GM23338 (cell line): Measurements from ENCODE around the gene TMEM43. TPM values are rescaled to one million over a fixed set of nuclear protein-coding genes. Genes with fewer than 3 reads are reported as not detected.

Source experiments
- ATAC-seq: fragments of 200-7000 bp; cut with Tn5 transposase; 3 replicates; pipeline ENCODE4 v1.9.1; 2020
- DNase-seq: peaks from one replicate; pipeline ENCODE4 v3.0.0-alpha.2; 2015; ENCODE audit warnings: low spot score
- H2AFZ ChIP-seq: fragments of 200-600 bp; sonication (generic); 2 replicates; pipeline ENCODE4 v1.8.0; 2016; ENCODE audit warnings: antibody characterized with exemption, mild to moderate bottlenecking, moderate library complexity
- H3F3A ChIP-seq: fragments of 200-600 bp; sonication (generic); replicated peaks from 2 replicates; pipeline ENCODE4 v1.8.0; 2017; ENCODE audit warnings: antibody characterized with exemption, mixed run types, low read depth
- H3K27ac ChIP-seq: fragments of 200-600 bp; sonication (generic); 2 replicates; pipeline ENCODE4 v1.6.1; 2016; ENCODE audit warnings: low read depth
- H3K27me3 ChIP-seq: fragments of 200-600 bp; sonication (generic); 2 replicates; pipeline ENCODE4 v1.8.0; 2016; ENCODE audit warnings: mild to moderate bottlenecking, mixed run types, moderate library complexity; ENCODE audit not compliant: insufficient read depth
- H3K36me3 ChIP-seq: fragments of 200-600 bp; sonication (generic); 2 replicates; pipeline ENCODE4 v1.8.0; 2016; ENCODE audit warnings: mild to moderate bottlenecking; ENCODE audit not compliant: insufficient read depth
- H3K4me1 ChIP-seq: fragments of 200-600 bp; sonication (generic); 2 replicates; pipeline ENCODE4 v1.8.0; 2016; ENCODE audit warnings: mild to moderate bottlenecking, moderate library complexity; ENCODE audit not compliant: insufficient read depth
- H3K4me2 ChIP-seq: fragments of 200-600 bp; sonication (generic); 2 replicates; pipeline ENCODE4 v1.7.1; 2017; ENCODE audit warnings: mixed run types
- H3K4me3 ChIP-seq: fragments of 200-600 bp; sonication (generic); 2 replicates; pipeline ENCODE4 v1.6.1; 2016; ENCODE audit warnings: mixed run types
- H3K79me2 ChIP-seq: fragments of 200-600 bp; sonication (generic); replicated peaks from 2 replicates; pipeline ENCODE4 v1.8.0; 2017; ENCODE audit warnings: mild to moderate bottlenecking; ENCODE audit not compliant: insufficient read depth
- H3K9me2 ChIP-seq: fragments of 200-600 bp; sonication (generic); 2 replicates; pipeline ENCODE4 v1.8.0; 2017; ENCODE audit not compliant: insufficient read depth
- H4K20me1 ChIP-seq: fragments of 200-600 bp; sonication (generic); replicated peaks from 2 replicates; pipeline ENCODE4 v1.8.0; 2017; ENCODE audit warnings: mild to moderate bottlenecking; ENCODE audit not compliant: insufficient read depth
- H3K27ac Mint-ChIP-seq: 2 replicates; pipeline ENCODE4 v1.8.0; 2020; ENCODE audit warnings: inconsistent platforms, mild to moderate bottlenecking, moderate library complexity, mixed read lengths
- H3K27me3 Mint-ChIP-seq: 3 replicates; pipeline ENCODE4 v1.8.0; 2022; ENCODE audit warnings: low read depth, mild to moderate bottlenecking, moderate library complexity, mixed read lengths, inconsistent platforms; ENCODE audit not compliant: insufficient read depth, poor library complexity
- H3K36me3 Mint-ChIP-seq: 3 replicates; pipeline ENCODE4 v1.8.0; 2021; ENCODE audit warnings: low read depth, mild to moderate bottlenecking, inconsistent platforms, moderate library complexity, mixed read lengths
- H3K4me1 Mint-ChIP-seq: 3 replicates; pipeline ENCODE4 v1.8.0; 2020; ENCODE audit warnings: mild to moderate bottlenecking, inconsistent platforms, mixed read lengths
- H3K4me3 Mint-ChIP-seq: 3 replicates; pipeline ENCODE4 v1.8.0; 2021; ENCODE audit warnings: moderate library complexity, mild to moderate bottlenecking, inconsistent platforms, mixed read lengths
- H3K9me3 Mint-ChIP-seq: 3 replicates; pipeline ENCODE4 v1.8.0; 2020; ENCODE audit warnings: moderate library complexity, mild to moderate bottlenecking, inconsistent platforms, mixed read lengths
- CREB1 ChIP-seq: fragments of 250-450 bp; sonication (Bioruptor Pico); IDR thresholded peaks from 2 replicates; pipeline ENCODE4 v1.5.0; 2020; ENCODE audit warnings: low read depth, mild to moderate bottlenecking, moderate library complexity
- JUNB ChIP-seq: IDR thresholded peaks from one replicate; pipeline ENCODE4 v1.6.1; 2016; ENCODE audit warnings: antibody characterized with exemption; ENCODE audit not compliant: unreplicated experiment
- POLR2AphosphoS5 ChIP-seq: IDR thresholded peaks from 2 replicates; pipeline ENCODE4 v1.6.1; 2016; ENCODE audit warnings: antibody characterized with exemption, low read depth
- ZNF114 ChIP-seq: fragments of 250-450 bp; sonication (Bioruptor Pico); IDR thresholded peaks from 2 replicates; pipeline ENCODE4 v1.5.0; 2020; ENCODE audit warnings: mild to moderate bottlenecking, moderate library complexity
- ZNF331 ChIP-seq: fragments of 250-450 bp; sonication (Bioruptor Pico); IDR thresholded peaks from 2 replicates; pipeline ENCODE4 v1.5.0; 2020; ENCODE audit warnings: low read depth, mild to moderate bottlenecking, moderate library complexity
- polyA plus RNA-seq: library from polyadenylated mRNA; unstranded; fragments of >200 nt; fragmentation: Nextera tagmentation; extraction: Ambion mirVana; gene quantifications from 2 replicates; pipeline ENCODE4 v1.2.1, GENCODE V29; 2016
- total RNA-seq: library from RNA; depleted of rRNA; stranded (reverse); fragments of >200 nt; shearing (Covaris generic); gene quantifications from 2 replicates; pipeline ENCODE4 v1.2.3, GENCODE V29; 2014
- TF ChIP-seq, protein P1 (sequence below), 2 experiments: fragments of 200-600 bp in 1 of 2; sonication (generic) in 1 of 2; conservative IDR thresholded peaks; 2 replicates each; pipeline versions ENCODE4 v1.5.1 to v1.6.1; 2016 to 2017; ENCODE audit warnings: antibody characterized with exemption in 2 of 2, low read depth in 2 of 2, mild to moderate bottlenecking in 2 of 2, moderate library complexity in 1 of 2
- TF ChIP-seq, protein P2 (sequence below): IDR thresholded peaks from one replicate; pipeline ENCODE4 v1.6.1; 2018; ENCODE audit warnings: antibody characterized with exemption; ENCODE audit not compliant: unreplicated experiment

Gene TMEM43
- total and polyA plus RNA-seq, 2 experiments from 2014 or later = 15.9 to 34.7 TPM

DNA sequence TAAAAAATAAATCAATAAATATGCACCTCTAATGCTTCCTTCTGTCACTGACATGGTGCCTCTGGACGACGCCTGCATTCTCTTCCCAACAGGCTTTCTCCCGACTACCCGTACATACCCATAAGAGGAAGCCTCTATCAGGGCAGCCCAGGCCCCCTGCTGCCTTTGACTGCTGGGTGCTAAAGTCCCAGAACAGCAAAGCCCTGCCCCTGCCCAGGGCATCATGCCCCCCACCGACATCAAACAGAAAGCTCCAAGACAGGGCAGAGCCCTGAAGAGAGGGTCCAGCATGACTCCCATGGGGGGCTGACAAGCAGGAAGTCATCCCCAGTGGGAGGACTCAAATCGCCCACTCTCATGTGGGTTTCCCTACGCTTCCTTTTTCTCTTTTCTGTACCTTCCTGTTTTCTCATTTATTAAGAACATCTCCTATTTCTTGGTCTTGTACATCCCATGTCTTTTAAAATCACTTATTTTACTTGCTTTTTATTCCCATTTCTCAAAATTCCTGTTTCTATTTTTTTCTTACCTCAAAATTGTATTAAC lies 30.1 kb downstream of the TMEM43 start:
- peaks cover 5% of the 10 kb centered on the region; the same call in 1 of the 2 replicates for H4K20me1 ChIP-seq
- no peaks in the 10 kb centered on the region for H3K9me3 Mint-ChIP-seq
- no peak overlapping the region for H2AFZ ChIP-seq
- TF ChIP-seq, protein P1, sequence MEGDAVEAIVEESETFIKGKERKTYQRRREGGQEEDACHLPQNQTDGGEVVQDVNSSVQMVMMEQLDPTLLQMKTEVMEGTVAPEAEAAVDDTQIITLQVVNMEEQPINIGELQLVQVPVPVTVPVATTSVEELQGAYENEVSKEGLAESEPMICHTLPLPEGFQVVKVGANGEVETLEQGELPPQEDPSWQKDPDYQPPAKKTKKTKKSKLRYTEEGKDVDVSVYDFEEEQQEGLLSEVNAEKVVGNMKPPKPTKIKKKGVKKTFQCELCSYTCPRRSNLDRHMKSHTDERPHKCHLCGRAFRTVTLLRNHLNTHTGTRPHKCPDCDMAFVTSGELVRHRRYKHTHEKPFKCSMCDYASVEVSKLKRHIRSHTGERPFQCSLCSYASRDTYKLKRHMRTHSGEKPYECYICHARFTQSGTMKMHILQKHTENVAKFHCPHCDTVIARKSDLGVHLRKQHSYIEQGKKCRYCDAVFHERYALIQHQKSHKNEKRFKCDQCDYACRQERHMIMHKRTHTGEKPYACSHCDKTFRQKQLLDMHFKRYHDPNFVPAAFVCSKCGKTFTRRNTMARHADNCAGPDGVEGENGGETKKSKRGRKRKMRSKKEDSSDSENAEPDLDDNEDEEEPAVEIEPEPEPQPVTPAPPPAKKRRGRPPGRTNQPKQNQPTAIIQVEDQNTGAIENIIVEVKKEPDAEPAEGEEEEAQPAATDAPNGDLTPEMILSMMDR (conservative IDR thresholded peaks at IDR 0.05; ENCODE audit: low read depth in 2 of 2) = no peak
- TF ChIP-seq ZNF114 (CRISPR knock-in tag) = no peak
- no peak for TF ChIP-seq ZNF331 (CRISPR knock-in tag)
- TF ChIP-seq, protein P2, sequence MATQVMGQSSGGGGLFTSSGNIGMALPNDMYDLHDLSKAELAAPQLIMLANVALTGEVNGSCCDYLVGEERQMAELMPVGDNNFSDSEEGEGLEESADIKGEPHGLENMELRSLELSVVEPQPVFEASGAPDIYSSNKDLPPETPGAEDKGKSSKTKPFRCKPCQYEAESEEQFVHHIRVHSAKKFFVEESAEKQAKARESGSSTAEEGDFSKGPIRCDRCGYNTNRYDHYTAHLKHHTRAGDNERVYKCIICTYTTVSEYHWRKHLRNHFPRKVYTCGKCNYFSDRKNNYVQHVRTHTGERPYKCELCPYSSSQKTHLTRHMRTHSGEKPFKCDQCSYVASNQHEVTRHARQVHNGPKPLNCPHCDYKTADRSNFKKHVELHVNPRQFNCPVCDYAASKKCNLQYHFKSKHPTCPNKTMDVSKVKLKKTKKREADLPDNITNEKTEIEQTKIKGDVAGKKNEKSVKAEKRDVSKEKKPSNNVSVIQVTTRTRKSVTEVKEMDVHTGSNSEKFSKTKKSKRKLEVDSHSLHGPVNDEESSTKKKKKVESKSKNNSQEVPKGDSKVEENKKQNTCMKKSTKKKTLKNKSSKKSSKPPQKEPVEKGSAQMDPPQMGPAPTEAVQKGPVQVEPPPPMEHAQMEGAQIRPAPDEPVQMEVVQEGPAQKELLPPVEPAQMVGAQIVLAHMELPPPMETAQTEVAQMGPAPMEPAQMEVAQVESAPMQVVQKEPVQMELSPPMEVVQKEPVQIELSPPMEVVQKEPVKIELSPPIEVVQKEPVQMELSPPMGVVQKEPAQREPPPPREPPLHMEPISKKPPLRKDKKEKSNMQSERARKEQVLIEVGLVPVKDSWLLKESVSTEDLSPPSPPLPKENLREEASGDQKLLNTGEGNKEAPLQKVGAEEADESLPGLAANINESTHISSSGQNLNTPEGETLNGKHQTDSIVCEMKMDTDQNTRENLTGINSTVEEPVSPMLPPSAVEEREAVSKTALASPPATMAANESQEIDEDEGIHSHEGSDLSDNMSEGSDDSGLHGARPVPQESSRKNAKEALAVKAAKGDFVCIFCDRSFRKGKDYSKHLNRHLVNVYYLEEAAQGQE = no peak
- TF ChIP-seq JUNB = no peak
- peaks cover 15% of the 10 kb centered on the region for H3K36me3 ChIP-seq
- H3K36me3 Mint-ChIP-seq = peaks cover 59% of the 10 kb centered on the region
- no peak overlapping the region for H3K27ac ChIP-seq
- H3K4me3 Mint-ChIP-seq = no peak overlapping the region
- no peak overlapping the region for H3K27ac Mint-ChIP-seq
- no peaks in the 10 kb centered on the region for H3K4me1 Mint-ChIP-seq
- DNase-seq = no peak
- H3F3A ChIP-seq = no peaks in the 10 kb centered on the region
- no peaks in the 10 kb centered on the region for H3K4me1 ChIP-seq
- H3K27me3 Mint-ChIP-seq = peaks cover 9% of the 10 kb centered on the region
- H3K4me3 ChIP-seq = no peak overlapping the region
- H3K27me3 ChIP-seq = no peaks in the 10 kb centered on the region
- ATAC-seq = no peak
- H3K79me2 ChIP-seq = no peaks in the 10 kb centered on the region
- H3K9me2 ChIP-seq = no peaks in the 10 kb centered on the region
- no peak overlapping the region for H3K4me2 ChIP-seq

DNA sequence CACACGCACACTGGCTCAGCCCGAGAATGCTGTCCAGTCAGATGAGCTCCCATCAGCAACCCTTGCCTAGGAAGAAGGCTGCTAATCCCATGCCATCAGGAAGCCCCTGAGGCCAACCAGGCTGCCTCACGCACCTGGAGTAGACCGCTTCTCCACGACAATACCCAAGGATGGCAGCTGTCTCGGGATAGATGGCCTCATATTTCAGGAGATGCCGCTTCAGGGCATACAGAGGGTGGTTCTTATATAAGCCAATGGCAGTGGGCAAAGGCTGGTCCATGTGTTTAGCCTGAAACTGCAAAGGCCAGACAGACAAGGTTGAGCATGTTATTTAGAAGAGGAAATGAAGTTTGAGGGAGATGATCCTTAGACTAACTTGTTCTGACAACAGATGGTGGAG lies 31.3 kb downstream of the TMEM43 start:
- Mint-ChIP-seq H3K4me1 (no peaks in the 10 kb centered on the region), H3K36me3 (peaks cover 69% of the 10 kb centered on the region), H3K27me3 (peaks cover 5% of the 10 kb centered on the region), H3K9me3 (no peaks in the 10 kb centered on the region), H3K4me3 (no peak overlapping the region), H3K27ac (no peak overlapping the region)
- H3F3A ChIP-seq = no peaks in the 10 kb centered on the region
- no peaks in the 10 kb centered on the region for H3K9me2 ChIP-seq
- no peak overlapping the region for H2AFZ ChIP-seq
- H4K20me1 ChIP-seq = peaks cover 5% of the 10 kb centered on the region; the same call in 1 of the 2 replicates
- no peaks in the 10 kb centered on the region for H3K4me1 ChIP-seq
- H3K79me2 ChIP-seq = no peaks in the 10 kb centered on the region
- TF ChIP-seq POLR2AphosphoS5 = no peak
- no peak for TF ChIP-seq CREB1
- TF ChIP-seq JUNB = no peak
- no peak for DNase-seq
- H3K4me3 ChIP-seq = no peak overlapping the region
- H3K27me3 ChIP-seq = no peaks in the 10 kb centered on the region
- H3K4me2 ChIP-seq = no peak overlapping the region
- no peak overlapping the region for H3K27ac ChIP-seq
- peaks cover 26% of the 10 kb centered on the region for H3K36me3 ChIP-seq
- no peak for ATAC-seq
